VCaP (cell line): ENCODE data around the gene DCANP1.

Experiments used
- H3K27ac ChIP-seq: fragments of 450-650 bp; 2 replicates; pipeline ENCODE4 v1.5.1; 2017
- CTCF ChIP-seq: fragments of 450-650 bp; conservative IDR thresholded peaks from 2 replicates; pipeline ENCODE4 v1.5.1; 2017; ENCODE audit warnings: mild to moderate bottlenecking, moderate library complexity

DCANP1 gene

GRCh38 chr5:135442431-135443160 is 4.6 kb downstream of the DCANP1 start:
- no peak overlapping the region for H3K27ac ChIP-seq
- no peak for TF ChIP-seq CTCF

- no peak for TF ChIP-seq CTCF
These were observed 5.2 kb downstream of the DCANP1 start for GRCh38 chr5:135441919-135442318.

GRCh38 chr5:135441350-135441831 is 5.8 kb downstream of the DCANP1 start:
- TF ChIP-seq CTCF = no peak
- no peak overlapping the region for H3K27ac ChIP-seq

More at GRCh38 chr5:135441919-135442318, 5.2 kb downstream of the DCANP1 start:
- no peak overlapping the region for H3K27ac ChIP-seq

GRCh38 chr5:135440916-135441315 is 6.2 kb downstream of the DCANP1 start:
- no peak for TF ChIP-seq CTCF
- H3K27ac ChIP-seq = no peak overlapping the region

GRCh38 chr5:135439231-135440205 is 7.6 kb downstream of the DCANP1 start:
- TF ChIP-seq CTCF = no peak
- no peak overlapping the region for H3K27ac ChIP-seq

GRCh38 chr5:135438636-135439221 is 8.4 kb downstream of the DCANP1 start:
- H3K27ac ChIP-seq = no peak overlapping the region

More at GRCh38 chr5:135438636-135439221, 8.4 kb downstream of the DCANP1 start:
- no peak for TF ChIP-seq CTCF
